Body of pancreas (tissue), 4 donors: ENCODE measurements around the gene MBD3. TPM values are rescaled to one million over a fixed set of nuclear protein-coding genes. Genes with fewer than 3 reads are reported as not detected.

Source experiments
- ATAC-seq: fragments of 150-250 bp; one replicate; pipeline ENCODE4 v1.9.1; 2016
- DNase-seq, 4 donors: peaks; one replicate each; pipeline ENCODE4 v3.0.0-alpha.2; 2019
- H3K27ac ChIP-seq, 4 donors: fragments of 200-600 bp; sonication (generic); 1 replicate in 3 of 4; 2 replicates in 1 of 4; pipeline versions ENCODE4 v1.5.1 to v1.6.1; 2016 to 2019; ENCODE audit warnings: mild to moderate bottlenecking in 1 of 4, mixed read lengths in 1 of 4, moderate library complexity in 1 of 4
- H3K27me3 ChIP-seq, 2 donors: fragments of 200-600 bp; sonication (generic); one replicate each; pipeline ENCODE4 v1.6.0; 2016; ENCODE audit warnings: mild to moderate bottlenecking in 1 of 2
- H3K36me3 ChIP-seq, 2 donors: fragments of 200-600 bp; sonication (generic); replicated peaks in 1 of 2; 2 replicates each; pipeline ENCODE4 v1.5.1; 2016; ENCODE audit warnings: low read depth in 2 of 2; ENCODE audit not compliant: insufficient read depth in 1 of 2
- H3K4me1 ChIP-seq: fragments of 200-600 bp; sonication (generic); one replicate; pipeline ENCODE4 v1.6.0; 2016
- H3K4me3 ChIP-seq, 2 donors: fragments of 200-600 bp; sonication (generic); 1 replicate in 1 of 2; 2 replicates in 1 of 2; pipeline ENCODE4 v1.5.1; 2016 to 2019
- H3K9me3 ChIP-seq, 3 donors: fragments of 200-600 bp; sonication (generic); 1 replicate in 2 of 3; 2 replicates in 1 of 3; pipeline ENCODE4 v1.5.1; 2016
- POLR2A ChIP-seq, 3 donors: fragments of 450-650 bp; IDR thresholded peaks; one replicate each; pipeline ENCODE4 v1.6.1; 2016; ENCODE audit warnings: antibody characterized with exemption in 3 of 3, mild to moderate bottlenecking in 2 of 3
- WGBS, 2 donors: methylation state at CpG; one replicate each; pipeline ENCODE4 v1.1.5; 2017; 5-methylcytosine and 5-hydroxymethylcytosine counted together
- intact Hi-C: fragments of 100-400 bp; cut with DNase I; formaldehyde crosslinking; loops from one replicate; pipeline ENCODE4 v1.15.1; 2023
- total RNA-seq, 2 donors: library from RNA; depleted of rRNA; stranded (reverse); fragments of >200 nt; gene quantifications; one replicate each; pipeline ENCODE4 v1.1.0, GENCODE V29; 2016
- TF ChIP-seq, protein P1 (sequence below), 7 experiments: fragments of 450-650 bp in 4 of 7; fragments of 200-600 bp in 3 of 7; sonication (generic) in 3 of 7; IDR thresholded peaks; one replicate each; pipeline ENCODE4 v1.5.1; 2016 to 2019; ENCODE audit warnings: antibody characterized with exemption in 7 of 7

Gene MBD3
- total RNA-seq, 2 donors from 2014 or later: 37.4 to 91.6 TPM

DNA sequence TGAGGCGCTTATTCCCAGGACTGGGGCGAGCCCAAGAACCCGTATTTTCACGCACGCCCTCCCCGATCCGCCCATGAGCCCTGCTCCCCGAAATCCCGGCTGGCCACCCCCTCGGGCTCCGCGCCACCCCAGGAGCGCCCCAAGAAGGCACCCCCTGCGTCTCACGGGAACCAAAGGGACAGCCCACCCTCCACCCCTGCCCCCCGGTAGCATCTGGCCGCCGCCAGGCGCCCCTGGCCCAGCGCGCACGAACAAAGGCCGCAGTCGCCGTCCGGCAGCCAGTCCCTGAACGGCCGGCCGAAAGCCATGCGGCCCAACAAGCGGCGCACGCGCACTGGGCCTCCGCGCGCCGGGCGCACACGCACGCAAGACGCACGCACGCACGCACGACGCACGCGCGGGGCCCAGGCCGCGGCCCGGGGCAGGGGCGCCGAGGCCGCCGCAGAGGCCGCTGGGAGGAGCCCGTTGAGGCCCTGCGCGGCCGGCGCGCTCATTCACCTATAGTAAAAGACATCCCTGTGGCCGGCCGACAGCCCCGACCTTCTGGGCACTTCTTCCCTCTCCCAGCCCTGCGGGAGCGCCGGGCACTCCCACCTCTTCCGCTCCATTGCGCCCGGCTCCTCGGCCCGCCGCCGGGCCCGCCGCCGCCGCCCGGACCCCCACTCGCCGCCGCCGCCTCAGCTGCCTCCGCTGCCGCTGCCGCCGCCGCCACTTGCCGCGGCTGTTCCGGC is 476 bp downstream of the MBD3 start:
- intact Hi-C loops: no loop called here
- 0% methylated on average over 8 to 90 of the region's 94 CpGs for WGBS, 2 donors
- ATAC-seq (peak; percentile 89), DNase-seq (peak; percentile 88 to 92 (median 90))
- Histone ChIP-seq H3K9me3 (no peaks in the 10 kb centered on the region), H3K4me1 (peaks cover 29% of the 10 kb centered on the region), H3K27me3 (no peaks in the 10 kb centered on the region), H3K36me3 (peaks cover 1 to 2% of the 10 kb centered on the region in 2 donors), H3K4me3 (peak overlapping the region; percentile 66 to 96), H3K27ac (peak overlapping the region; percentile 92 to 98 (median 93))
- TF ChIP-seq POLR2A (IDR thresholded peaks at IDR 0.05): peak; percentile 66 to 82 (median 78)
- TF ChIP-seq, protein P1, sequence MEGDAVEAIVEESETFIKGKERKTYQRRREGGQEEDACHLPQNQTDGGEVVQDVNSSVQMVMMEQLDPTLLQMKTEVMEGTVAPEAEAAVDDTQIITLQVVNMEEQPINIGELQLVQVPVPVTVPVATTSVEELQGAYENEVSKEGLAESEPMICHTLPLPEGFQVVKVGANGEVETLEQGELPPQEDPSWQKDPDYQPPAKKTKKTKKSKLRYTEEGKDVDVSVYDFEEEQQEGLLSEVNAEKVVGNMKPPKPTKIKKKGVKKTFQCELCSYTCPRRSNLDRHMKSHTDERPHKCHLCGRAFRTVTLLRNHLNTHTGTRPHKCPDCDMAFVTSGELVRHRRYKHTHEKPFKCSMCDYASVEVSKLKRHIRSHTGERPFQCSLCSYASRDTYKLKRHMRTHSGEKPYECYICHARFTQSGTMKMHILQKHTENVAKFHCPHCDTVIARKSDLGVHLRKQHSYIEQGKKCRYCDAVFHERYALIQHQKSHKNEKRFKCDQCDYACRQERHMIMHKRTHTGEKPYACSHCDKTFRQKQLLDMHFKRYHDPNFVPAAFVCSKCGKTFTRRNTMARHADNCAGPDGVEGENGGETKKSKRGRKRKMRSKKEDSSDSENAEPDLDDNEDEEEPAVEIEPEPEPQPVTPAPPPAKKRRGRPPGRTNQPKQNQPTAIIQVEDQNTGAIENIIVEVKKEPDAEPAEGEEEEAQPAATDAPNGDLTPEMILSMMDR (IDR thresholded peaks at IDR 0.05): peak in 1 of 7 experiments; percentile 22

DNA sequence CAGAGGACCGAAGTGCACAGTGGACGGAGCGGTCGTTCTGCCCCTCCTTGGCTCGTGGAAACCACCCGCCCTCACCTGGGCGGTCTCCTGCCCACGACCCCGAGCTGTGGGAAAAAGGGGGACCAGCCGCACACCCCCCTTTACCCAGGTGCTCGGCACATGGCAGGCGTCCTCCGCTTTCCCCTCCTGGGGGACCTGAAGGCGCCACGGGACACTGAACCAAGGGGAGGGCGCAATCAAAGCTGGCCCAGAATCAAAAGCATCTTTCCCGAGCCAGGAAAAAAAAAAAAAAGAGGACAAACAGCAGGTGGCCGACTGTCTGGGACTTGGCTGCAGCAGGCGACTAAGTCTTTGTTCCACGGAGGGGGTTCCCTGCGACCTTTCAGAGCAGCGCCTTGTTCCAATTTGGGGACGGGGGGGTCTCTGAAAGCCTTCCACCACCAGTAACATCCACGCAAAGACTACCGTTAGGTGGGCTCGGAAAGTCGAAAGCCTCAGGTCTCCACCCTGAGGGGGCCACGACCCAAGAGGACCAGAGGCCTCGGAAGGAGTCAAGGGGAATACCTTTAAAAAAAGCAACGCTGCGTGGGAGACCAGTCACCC is 1.1 kb downstream of the MBD3 start:
- ATAC-seq (no peak), DNase-seq (peak in 3 of 4 donors; percentile 26 to 40 (median 29))
- H3K4me1 ChIP-seq: peaks cover 29% of the 10 kb centered on the region
- no peaks in the 10 kb centered on the region for H3K9me3 ChIP-seq
- intact Hi-C loops: no loop called here
- no peak for TF ChIP-seq POLR2A (IDR thresholded peaks at IDR 0.05)
- TF ChIP-seq, protein P1 (IDR thresholded peaks at IDR 0.05): no peak
- H3K36me3 ChIP-seq: no peaks in the 10 kb centered on the region
- H3K27ac ChIP-seq: peak overlapping the region; percentile 92 to 98 (median 93)
- no peaks in the 10 kb centered on the region for H3K27me3 ChIP-seq
- H3K4me3 ChIP-seq: peak overlapping the region; percentile 66 to 96
- WGBS, 2 donors: 0 to 2% methylated on average over 27 to 29 of the region's 31 CpGs

DNA sequence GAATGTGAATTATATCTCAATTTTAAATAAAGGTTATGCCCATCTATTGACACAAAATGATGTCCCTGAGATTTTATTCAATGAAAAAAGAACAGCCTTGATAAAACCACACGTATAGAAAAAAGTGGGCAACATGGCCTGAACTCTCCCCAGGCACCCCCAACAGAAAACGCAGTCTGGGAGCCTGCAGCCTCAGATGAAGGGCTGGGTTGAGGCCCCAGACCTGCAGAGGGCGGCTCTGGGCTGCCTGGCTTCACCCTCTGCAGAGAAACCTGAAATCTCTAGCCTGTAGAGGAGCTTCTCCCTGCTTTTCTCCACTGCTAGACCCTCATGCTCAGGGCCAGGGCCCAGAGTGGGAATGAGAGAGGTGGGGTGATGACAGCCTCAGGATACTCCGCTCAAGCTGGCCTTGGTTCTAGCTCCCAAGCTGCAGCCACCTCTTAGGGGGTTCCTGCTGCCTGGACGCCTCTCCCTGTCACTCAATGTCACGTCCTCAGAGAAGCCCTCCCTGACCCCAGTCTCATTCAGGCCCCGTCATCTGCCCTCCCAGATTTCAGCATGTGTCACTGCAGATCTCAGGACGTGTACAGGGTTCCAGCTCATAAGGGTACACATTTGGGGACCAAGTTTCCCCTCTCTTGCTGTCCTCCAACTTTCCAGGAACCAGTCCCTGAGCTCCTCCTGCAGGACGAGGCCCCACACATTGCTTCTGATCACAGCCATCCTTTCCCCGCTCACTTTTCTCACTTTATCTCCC is 1.8 kb downstream of the MBD3 start:
- no peak for ATAC-seq

DNA sequence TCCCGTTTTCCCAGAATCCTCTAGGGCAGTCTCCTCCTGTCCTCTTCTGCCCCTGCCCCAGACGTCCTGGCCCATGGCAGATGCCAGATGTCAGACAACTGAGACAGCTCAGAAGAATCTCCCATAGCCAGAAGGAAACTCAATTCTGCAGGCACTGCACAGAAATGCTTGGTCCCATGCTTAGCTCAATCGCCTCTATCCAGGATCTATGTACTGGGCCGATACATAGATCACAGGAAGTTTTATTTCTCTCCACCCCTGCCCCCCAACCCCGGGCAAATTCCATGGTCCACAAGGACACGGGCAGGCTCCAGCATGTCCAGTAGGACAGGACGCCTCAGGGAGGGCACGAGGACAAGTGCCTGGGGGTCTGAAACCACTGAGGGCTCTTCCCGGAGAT is 4.8 kb downstream of the MBD3 start:
- 54 to 72% methylated on average over 8 to 9 of the region's 9 CpGs for WGBS, 2 donors
- TF ChIP-seq, protein P1 (IDR thresholded peaks at IDR 0.05): no peak
- TF ChIP-seq POLR2A (IDR thresholded peaks at IDR 0.05): no peak
- DNase-seq (no peak), ATAC-seq (no peak)
- H3K27ac ChIP-seq: no peak overlapping the region
- intact Hi-C loops: no loop called here
- H3K9me3 ChIP-seq: no peaks in the 10 kb centered on the region
- H3K4me1 ChIP-seq: peaks cover 21% of the 10 kb centered on the region
- H3K36me3 ChIP-seq: peaks cover 0 to 2% of the 10 kb centered on the region in 2 donors
- H3K27me3 ChIP-seq: no peaks in the 10 kb centered on the region
- no peak overlapping the region for H3K4me3 ChIP-seq

More for the DNA sequence above, 1.8 kb downstream of the MBD3 start:
- no peak overlapping the region for H3K4me3 ChIP-seq
- no peak for DNase-seq
- peak overlapping the region in 3 of 4 donors; percentile 92 to 93 (median 93) for H3K27ac ChIP-seq
- TF ChIP-seq, protein P1 (IDR thresholded peaks at IDR 0.05): no peak
- TF ChIP-seq POLR2A (IDR thresholded peaks at IDR 0.05): no peak
- H3K9me3 ChIP-seq: no peaks in the 10 kb centered on the region
- intact Hi-C loops: no loop called here
- H3K36me3 ChIP-seq: no peaks in the 10 kb centered on the region
- WGBS, 2 donors: 35 to 39% methylated on average over 10 of the region's 10 CpGs
- no peaks in the 10 kb centered on the region for H3K27me3 ChIP-seq
- H3K4me1 ChIP-seq: peaks cover 29% of the 10 kb centered on the region
